Astrocyte (in vitro differentiated cells and primary cell): ENCODE measurements around the gene CFAP161. TPM values are rescaled to one million over a fixed set of nuclear protein-coding genes. Genes with fewer than 3 reads are reported as not detected.

Experiments
- DNase-seq: peaks from one replicate; pipeline ENCODE4 v3.0.0-alpha.2; 2010; ENCODE audit warnings: low read depth
- FAIRE-seq: peaks from 2 replicates; lab custom pipeline; 2011; peaks lifted over from hg19 to GRCh38; lab: Jason Lieb, UNC
- H2AFZ ChIP-seq: 2 replicates; pipeline ENCODE4 v1.6.0; 2012; ENCODE audit warnings: low read depth, low read length, inconsistent platforms
- H3K27ac ChIP-seq: 2 replicates; pipeline ENCODE4 v1.5.1; 2011; ENCODE audit warnings: low read depth, low read length, inconsistent platforms
- H3K27me3 ChIP-seq: 2 replicates; pipeline ENCODE4 v1.6.0; 2011; ENCODE audit warnings: low read length, inconsistent platforms; ENCODE audit not compliant: insufficient read depth
- H3K36me3 ChIP-seq: 2 replicates; pipeline ENCODE4 v1.5.1; 2011; ENCODE audit warnings: low read length, inconsistent platforms; ENCODE audit not compliant: insufficient read depth
- H3K4me1 ChIP-seq: 2 replicates; pipeline ENCODE4 v1.5.1; 2011; ENCODE audit warnings: low read length, inconsistent platforms; ENCODE audit not compliant: insufficient read depth
- H3K4me2 ChIP-seq: 2 replicates; pipeline ENCODE4 v1.6.0; 2012; ENCODE audit warnings: low read length, inconsistent platforms
- H3K4me3 ChIP-seq: 2 replicates; pipeline ENCODE4 v1.5.1; 2011; ENCODE audit warnings: low read depth, mild to moderate bottlenecking, low read length, inconsistent platforms; ENCODE audit not compliant: insufficient read depth
- H3K79me2 ChIP-seq: 2 replicates; pipeline ENCODE4 v1.6.0; 2012; ENCODE audit warnings: mild to moderate bottlenecking, low read length, inconsistent platforms; ENCODE audit not compliant: insufficient read depth
- H3K9ac ChIP-seq: 2 replicates; pipeline ENCODE4 v1.6.0; 2012; ENCODE audit warnings: mild to moderate bottlenecking, low read length, inconsistent platforms
- H3K9me3 ChIP-seq: 2 replicates; pipeline ENCODE4 v1.5.1; 2012; ENCODE audit warnings: low read depth, mild to moderate bottlenecking, low read length, inconsistent platforms; ENCODE audit not compliant: insufficient read depth
- H4K20me1 ChIP-seq: 2 replicates; pipeline ENCODE4 v1.6.0; 2012; ENCODE audit warnings: low read length, inconsistent platforms; ENCODE audit not compliant: insufficient read depth
- H3K27ac Mint-ChIP-seq: one replicate; pipeline ENCODE4 v1.8.0; 2021; ENCODE audit warnings: mild to moderate bottlenecking, mixed read lengths; ENCODE audit not compliant: unreplicated experiment
- H3K27me3 Mint-ChIP-seq: one replicate; pipeline ENCODE4 v1.8.0; 2021; ENCODE audit warnings: low read depth, mixed read lengths; ENCODE audit not compliant: unreplicated experiment
- H3K36me3 Mint-ChIP-seq: one replicate; pipeline ENCODE4 v1.8.0; 2021; ENCODE audit warnings: low read depth, mixed read lengths; ENCODE audit not compliant: unreplicated experiment
- H3K4me1 Mint-ChIP-seq: one replicate; pipeline ENCODE4 v1.8.0; 2021; ENCODE audit warnings: low read depth, mixed read lengths; ENCODE audit not compliant: unreplicated experiment
- H3K4me3 Mint-ChIP-seq: one replicate; pipeline ENCODE4 v1.8.0; 2021; ENCODE audit warnings: mild to moderate bottlenecking, moderate library complexity, mixed read lengths; ENCODE audit not compliant: unreplicated experiment
- H3K9me3 Mint-ChIP-seq: one replicate; pipeline ENCODE4 v1.8.0; 2021; ENCODE audit warnings: mild to moderate bottlenecking, mixed read lengths; ENCODE audit not compliant: unreplicated experiment
- CTCF ChIP-seq: IDR thresholded peaks from 2 replicates; pipeline ENCODE4 v1.5.1; 2011; ENCODE audit warnings: low read depth, mild to moderate bottlenecking, inconsistent platforms, low read length, moderate library complexity; ENCODE audit not compliant: insufficient read depth
- EZH2 ChIP-seq: IDR thresholded peaks from 2 replicates; pipeline ENCODE4 v1.6.1; 2012; ENCODE audit warnings: mild to moderate bottlenecking, low read length, inconsistent platforms; ENCODE audit not compliant: insufficient read depth
- total RNA-seq: library from RNA; stranded (reverse); gene quantifications from 2 replicates; pipeline ENCODE4 v1.2.1, GENCODE V29; 2021

Gene CFAP161
- total RNA-seq, 1 donor from 2014 or later, result 0.27 TPM

GRCh38 chr15:81170511-81170910 lies 36.4 kb downstream of the CFAP161 start:
- H2AFZ ChIP-seq, result no peak overlapping the region
- TF ChIP-seq CTCF (no peak), EZH2 (no peak)
- no peaks in the 10 kb centered on the region for H3K36me3 ChIP-seq
- H3K27me3 ChIP-seq, result peaks cover 2% of the 10 kb centered on the region
- no peaks in the 10 kb centered on the region for H3K4me1 ChIP-seq
- H3K9me3 ChIP-seq, result no peaks in the 10 kb centered on the region
- H3K27ac Mint-ChIP-seq, result no peak overlapping the region
- DNase-seq (no peak), FAIRE-seq (no peak)
- no peaks in the 10 kb centered on the region for H3K79me2 ChIP-seq
- peaks cover 10% of the 10 kb centered on the region for H3K27me3 Mint-ChIP-seq
- H3K9ac ChIP-seq, result no peak overlapping the region
- H3K4me3 ChIP-seq, result no peak overlapping the region
- H3K4me3 Mint-ChIP-seq, result no peak overlapping the region
- no peaks in the 10 kb centered on the region for H4K20me1 ChIP-seq
- peaks cover under 1% of the 10 kb centered on the region for H3K4me1 Mint-ChIP-seq
- no peaks in the 10 kb centered on the region for H3K36me3 Mint-ChIP-seq
- H3K4me2 ChIP-seq, result no peak overlapping the region
- no peak overlapping the region for H3K27ac ChIP-seq
- H3K9me3 Mint-ChIP-seq, result peaks cover 4% of the 10 kb centered on the region

GRCh38 chr15:81171286-81171685 lies 37.2 kb downstream of the CFAP161 start:
- Mint-ChIP-seq H3K27me3 (peaks cover 10% of the 10 kb centered on the region), H3K9me3 (peaks cover 4% of the 10 kb centered on the region), H3K36me3 (no peaks in the 10 kb centered on the region), H3K27ac (no peak overlapping the region), H3K4me3 (no peak overlapping the region), H3K4me1 (no peaks in the 10 kb centered on the region)
- Histone ChIP-seq H2AFZ (no peak overlapping the region), H3K79me2 (no peaks in the 10 kb centered on the region), H3K9ac (no peak overlapping the region), H3K9me3 (no peaks in the 10 kb centered on the region), H3K4me1 (no peaks in the 10 kb centered on the region), H4K20me1 (no peaks in the 10 kb centered on the region), H3K4me2 (no peak overlapping the region), H3K27ac (no peak overlapping the region), H3K4me3 (no peak overlapping the region), H3K27me3 (peaks cover 2% of the 10 kb centered on the region), H3K36me3 (no peaks in the 10 kb centered on the region)
- TF ChIP-seq CTCF, result no peak
- DNase-seq (no peak), FAIRE-seq (no peak)

- Mint-ChIP-seq H3K4me3 (no peak overlapping the region), H3K4me1 (no peaks in the 10 kb centered on the region), H3K27me3 (peaks cover 10% of the 10 kb centered on the region), H3K27ac (no peak overlapping the region), H3K9me3 (no peaks in the 10 kb centered on the region), H3K36me3 (no peaks in the 10 kb centered on the region)
- DNase-seq, result no peak
- no peaks in the 10 kb centered on the region for H3K4me1 ChIP-seq
- no peak for TF ChIP-seq CTCF
- TF ChIP-seq EZH2, result no peak
- H4K20me1 ChIP-seq, result no peaks in the 10 kb centered on the region
- H3K36me3 ChIP-seq, result no peaks in the 10 kb centered on the region
- H3K9ac ChIP-seq, result no peak overlapping the region
- FAIRE-seq, result no peak
- no peaks in the 10 kb centered on the region for H3K9me3 ChIP-seq
- H3K4me3 ChIP-seq, result no peak overlapping the region
- no peaks in the 10 kb centered on the region for H3K79me2 ChIP-seq
- H3K4me2 ChIP-seq, result no peak overlapping the region
- H3K27me3 ChIP-seq, result peaks cover 2% of the 10 kb centered on the region
- H2AFZ ChIP-seq, result no peak overlapping the region
- H3K27ac ChIP-seq, result no peak overlapping the region
Measured at GRCh38 chr15:81174125-81174791, 40.2 kb downstream of the CFAP161 start.
